ENCODE measurements around the gene KCNQ1.

Gene KCNQ1

DNA sequence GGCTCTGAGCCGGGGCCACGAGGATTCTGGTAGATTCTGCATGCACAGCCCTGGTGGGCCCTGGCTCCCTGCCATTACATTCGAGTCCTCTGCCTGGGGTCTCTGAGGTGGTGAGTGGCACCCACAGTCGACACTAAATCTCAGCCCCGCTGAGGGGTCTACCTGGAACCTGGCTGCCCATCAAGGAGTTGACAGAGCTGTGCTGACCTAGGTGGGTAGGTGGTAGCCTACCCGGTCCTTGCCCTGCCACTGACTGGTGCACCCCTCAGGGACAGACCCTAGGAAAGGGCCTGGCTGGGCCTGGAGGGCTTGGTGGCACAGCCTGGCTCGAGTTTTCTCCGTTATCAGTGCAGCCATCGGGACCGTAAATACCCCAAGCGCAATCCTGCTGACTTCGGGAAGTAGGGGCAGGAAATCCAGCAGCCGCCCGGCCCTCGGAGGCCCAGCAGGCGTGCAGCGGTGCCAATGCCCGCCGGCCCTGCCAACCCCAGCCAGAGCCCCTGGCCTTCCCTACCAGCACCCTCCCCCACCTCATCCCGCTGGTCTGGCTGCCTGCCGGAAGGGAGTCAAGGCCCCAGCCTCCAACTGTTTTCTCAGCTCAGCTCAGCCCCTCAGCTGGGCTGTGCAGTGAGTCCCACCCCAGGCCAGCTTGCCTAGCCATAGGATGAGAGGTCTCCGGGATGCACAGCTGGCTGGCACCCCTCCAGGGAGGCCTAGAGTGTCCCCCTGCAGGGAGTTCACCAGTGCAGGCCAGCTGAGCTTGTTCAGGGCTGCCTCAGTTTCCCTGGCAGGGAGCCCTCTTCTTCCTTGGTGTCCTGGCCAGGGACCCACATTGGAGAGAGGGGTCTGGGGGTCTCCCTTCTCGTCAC, 335.4 kb downstream of the KCNQ1 start:
- ATAC-seq (no peak), DNase-seq (peak; percentile 2)

GRCh38 chr11:2780850-2781407, 336.1 kb downstream of the KCNQ1 start:
- DNase-seq (peak; percentile 2), ATAC-seq (no peak)

DNA sequence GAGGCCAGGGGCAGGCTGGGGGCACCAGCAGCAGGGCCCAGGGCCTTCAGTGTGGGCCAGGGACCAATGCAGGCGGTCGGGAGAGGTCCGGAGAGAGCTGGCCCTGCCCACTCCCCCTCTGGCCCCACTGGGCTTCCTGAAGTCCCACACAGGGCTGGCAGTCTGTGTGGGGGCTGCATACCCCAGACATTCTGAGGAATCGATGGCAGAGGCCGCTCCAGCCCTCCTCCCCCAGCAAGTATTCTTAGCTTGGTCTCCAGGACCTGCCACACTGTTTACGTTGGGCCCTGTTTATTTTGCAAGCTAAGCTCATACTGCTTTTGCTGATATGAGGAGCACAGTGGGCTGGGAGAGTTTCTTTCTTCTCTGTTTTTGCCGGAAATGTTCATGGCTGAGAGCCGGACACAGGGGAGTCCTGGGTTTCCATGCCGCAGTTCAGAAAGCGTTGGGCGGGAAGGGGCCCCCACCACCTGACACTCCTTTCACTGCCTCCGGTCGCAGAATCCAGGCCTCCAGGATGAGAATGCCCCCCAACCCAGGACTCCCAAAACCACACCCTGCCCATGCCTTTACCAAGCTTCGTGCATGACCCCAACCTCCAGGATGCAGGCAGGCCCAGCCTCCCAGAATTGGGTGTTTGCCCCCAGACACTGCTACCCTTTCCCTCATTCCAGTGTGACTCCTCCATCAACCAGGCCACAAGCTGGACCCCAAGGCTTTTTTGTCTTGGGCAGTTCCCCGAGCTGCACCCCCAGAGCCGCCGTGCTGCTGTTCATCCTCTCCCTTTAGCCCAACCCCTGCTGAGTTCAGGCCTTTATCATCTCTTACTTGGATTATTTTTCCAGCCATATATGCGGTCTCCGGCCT, 336.8 kb downstream of the KCNQ1 start:
- ATAC-seq (no peak), DNase-seq (peak; percentile 1)

DNA sequence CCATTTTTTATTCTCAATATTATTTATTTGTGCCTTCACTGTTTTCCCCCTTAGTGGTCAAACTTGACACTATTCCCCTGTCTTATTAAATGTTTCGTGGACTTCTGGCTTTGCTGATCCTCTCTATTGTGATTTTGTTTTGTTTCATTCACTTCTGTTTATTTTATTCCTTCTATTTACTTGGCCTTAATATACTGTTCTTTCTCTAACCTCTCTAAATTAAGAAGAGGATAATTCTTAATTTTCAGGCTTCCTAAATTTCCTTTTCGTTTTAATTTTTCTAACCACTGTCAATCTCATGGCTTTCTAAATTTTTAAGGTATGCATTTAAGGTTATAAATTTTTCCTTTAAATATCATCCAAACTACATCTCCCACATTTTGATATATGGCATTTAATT, 338.0 kb downstream of the KCNQ1 start:
- ATAC-seq (no peak), DNase-seq (no peak)

- ATAC-seq = no peak
- DNase-seq = no peak
Observed at GRCh38 chr11:2783536-2784082, 338.8 kb downstream of the KCNQ1 start.

GRCh38 chr11:2787816-2788167, 343.0 kb downstream of the KCNQ1 start:
- DNase-seq (peak; percentile 0), ATAC-seq (no peak)

DNA sequence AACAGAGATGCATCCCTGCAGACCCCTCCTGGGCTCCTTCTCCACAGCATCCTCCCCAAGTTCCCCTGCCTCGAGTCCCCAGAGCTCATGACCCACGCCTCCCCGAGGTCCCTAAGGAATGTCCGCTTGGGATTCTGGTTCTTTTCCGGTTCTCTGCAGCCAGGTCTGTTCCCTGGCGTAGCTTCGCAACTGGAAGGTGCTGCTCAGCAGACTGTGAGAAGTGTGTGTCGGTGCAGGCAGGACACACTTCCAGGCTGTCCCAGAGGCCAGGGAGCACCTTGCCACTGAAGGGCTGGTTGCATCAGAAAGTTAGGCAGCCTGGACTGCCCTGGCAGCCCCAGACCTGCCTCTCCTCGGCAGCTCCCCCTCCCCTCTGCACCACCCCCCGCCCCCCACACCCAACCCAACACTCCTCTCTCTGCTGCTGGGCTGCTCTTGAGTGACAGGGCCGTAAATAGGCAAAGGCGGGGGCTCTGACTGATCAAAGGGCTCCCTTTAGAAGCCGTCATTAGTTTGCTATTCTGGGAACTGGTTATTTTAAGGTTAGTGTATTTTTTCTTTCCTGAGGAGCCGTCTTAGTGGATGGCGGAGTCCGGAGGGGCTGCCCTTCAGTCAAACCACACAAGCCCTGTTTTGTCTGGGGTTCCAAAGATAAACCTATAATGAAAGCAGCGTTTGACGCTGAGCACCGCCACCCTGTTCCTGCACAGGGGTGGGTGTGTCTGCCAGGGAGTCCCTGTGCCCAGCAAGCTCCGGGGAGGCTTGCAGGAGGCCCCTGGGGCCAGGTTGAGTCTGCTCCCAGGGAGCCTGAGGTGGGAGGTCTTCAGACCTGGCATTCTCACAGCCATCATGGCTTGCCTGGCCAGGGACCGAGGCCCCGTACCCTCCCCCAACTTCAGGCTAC, 343.6 kb downstream of the KCNQ1 start:
- ATAC-seq = no peak
- peak; percentile 1 for DNase-seq

GRCh38 chr11:2789331-2789730, 344.5 kb downstream of the KCNQ1 start:
- ATAC-seq (no peak), DNase-seq (peak; percentile 1)

GRCh38 chr11:2789791-2790567, 345.2 kb downstream of the KCNQ1 start:
- DNase-seq (no peak), ATAC-seq (no peak)

GRCh38 chr11:2790568-2790921, 345.7 kb downstream of the KCNQ1 start:
- DNase-seq = no peak
- ATAC-seq = no peak

- DNase-seq = no peak
Observed at GRCh38 chr11:2791139-2791520, 346.3 kb downstream of the KCNQ1 start.

DNA sequence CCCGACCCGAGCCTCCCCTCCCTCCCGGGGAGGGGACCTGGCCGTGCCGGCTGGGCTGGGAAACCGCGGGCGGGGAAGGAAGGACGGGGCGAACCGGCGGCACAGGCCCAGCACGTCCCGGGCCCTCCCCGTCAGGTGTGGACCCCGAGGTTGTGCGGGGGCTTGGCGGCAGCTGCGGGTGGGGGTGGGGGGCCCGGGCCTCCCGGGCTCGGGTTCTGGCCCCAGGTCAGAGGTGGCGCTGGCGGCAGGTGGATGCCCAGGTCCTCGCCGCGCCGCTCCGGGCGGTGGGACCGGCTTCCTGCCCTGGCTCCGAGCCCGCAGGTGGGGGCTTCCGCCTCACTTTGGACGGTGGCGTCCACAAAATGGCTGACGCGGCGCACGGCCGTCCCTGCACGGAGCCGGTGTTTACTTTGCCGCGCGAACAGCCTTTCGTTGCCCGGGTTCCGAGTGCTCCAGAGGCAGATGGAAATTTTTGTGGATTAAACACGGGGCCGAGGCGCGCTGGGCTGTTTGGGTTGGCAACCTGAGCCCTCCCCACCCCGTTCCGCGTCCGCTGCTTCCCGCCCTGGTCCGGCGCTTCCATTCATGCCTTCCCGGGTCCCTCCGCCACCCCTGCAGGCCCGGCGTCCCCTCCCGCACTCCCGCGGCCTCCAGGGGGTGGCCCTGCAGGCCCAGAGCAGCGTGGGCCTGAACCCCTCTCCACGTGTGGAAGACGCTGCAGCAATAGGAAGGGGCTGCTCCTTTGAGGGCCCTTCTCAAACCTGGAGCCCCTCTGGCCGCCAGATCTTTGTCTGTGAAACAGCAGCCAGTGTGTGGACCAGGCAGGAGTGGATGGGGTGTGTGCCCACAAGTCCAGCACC, 346.9 kb downstream of the KCNQ1 start:
- DNase-seq = peak; percentile 29
- ATAC-seq = no peak

More at GRCh38 chr11:2791139-2791520, 346.3 kb downstream of the KCNQ1 start:
- ATAC-seq = no peak

DNA sequence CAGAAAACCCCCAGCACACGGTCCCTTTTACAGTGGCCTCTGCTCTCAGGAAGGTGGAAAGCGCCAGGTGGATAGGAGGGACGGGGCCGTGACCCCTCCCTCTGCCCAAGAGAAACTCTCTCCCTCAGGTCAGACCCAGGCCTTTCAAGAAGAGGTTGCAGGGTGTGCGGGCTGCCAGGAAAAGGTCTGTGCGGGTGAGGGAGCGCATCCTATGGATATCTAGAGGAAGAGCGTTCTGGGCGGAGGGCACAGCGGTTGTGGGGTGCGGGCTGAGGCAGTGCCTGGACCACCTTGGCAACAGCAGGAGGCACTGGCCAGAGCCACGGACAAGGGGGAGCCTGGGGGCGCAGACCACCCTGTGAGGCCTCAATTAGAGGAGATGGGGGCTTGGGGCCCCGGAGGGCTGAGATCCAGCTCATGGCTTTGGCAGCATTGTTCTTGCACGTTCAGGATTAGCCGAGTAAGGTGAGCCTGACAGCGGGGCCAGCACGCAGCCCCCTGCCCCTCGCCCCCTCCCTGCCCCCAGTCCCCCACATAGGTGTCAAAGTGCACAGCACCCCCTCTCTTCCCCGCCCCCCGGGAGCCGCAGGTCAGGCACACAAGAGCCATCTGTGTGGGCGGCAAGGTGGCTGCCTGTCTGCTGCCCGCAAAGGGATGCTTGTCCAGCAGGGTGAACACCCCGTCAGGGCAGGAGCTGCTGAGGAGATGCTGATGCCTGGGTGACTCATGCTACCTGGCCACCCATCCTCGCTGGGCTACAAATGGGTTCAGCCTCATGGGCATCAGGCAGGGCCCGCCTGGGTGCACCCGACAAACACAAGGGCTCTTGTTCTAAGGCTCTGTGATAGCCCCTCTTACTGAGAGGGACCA, 347.8 kb downstream of the KCNQ1 start:
- ATAC-seq (no peak), DNase-seq (no peak)

DNA sequence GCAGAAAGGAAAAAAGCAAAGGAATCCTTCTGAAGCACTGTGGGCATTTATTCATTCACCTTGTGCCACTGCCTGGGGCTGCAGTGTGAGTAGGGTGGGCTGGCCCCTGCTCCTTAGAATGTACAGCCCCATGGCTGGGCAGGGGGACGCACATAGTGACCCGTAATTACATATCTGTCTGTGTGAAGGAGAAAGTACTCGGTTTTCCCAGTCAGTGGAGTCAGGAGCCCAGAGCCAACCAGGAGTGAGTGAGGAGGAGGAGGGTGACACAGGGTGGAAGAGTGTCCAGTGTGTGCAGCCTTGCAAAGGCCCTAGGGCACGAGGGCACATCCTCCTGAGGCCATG, 348.9 kb downstream of the KCNQ1 start:
- no peak for DNase-seq
- ATAC-seq = no peak

- ATAC-seq (no peak), DNase-seq (no peak)
Observed at GRCh38 chr11:2794046-2794967, 349.5 kb downstream of the KCNQ1 start.

GRCh38 chr11:2794968-2795322, 350.1 kb downstream of the KCNQ1 start:
- ATAC-seq (no peak), DNase-seq (no peak)

DNA sequence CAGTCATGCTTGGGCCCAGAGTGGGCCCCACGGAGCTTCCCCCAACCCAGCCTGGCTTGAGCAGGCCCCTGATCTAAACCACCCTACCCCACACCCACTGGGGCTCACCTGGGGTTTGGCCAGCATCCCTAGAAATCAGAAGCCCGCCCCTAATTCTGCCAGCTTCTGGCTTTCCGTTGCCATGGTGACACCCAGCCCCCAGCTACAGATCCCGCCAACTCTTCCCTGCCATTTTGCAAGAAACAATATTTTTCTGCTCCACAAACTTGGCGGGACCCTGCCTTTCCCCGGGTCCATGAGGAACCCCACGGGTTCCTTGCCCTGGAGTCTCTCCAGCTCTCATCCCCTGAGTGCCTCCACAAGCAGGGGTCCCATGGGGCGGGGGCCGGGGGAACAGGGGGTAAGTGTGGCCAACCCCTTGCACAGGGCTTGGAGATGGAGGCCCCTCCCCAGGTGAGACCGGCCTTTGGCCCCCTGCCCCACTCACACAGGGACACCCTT, 350.7 kb downstream of the KCNQ1 start:
- DNase-seq (no peak), ATAC-seq (no peak)

DNA sequence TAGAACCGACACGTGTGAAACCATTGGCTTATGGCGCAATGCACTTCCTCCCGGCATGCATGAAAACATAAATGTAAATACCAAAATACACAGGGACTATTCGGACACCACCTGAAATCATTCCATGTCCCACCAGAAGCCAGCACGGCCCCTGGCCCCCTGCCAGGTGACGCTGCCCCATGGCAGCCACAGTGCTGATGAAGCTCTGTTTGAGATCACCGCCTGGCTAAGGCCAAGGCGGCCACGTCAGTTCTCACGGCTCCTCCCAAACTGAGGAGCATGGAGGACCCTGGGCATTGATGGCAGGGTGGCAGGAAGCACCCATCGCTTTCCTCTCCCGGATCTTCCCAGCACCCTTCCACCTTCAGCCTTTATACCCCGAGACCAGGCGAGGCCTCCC, 351.3 kb downstream of the KCNQ1 start:
- ATAC-seq (no peak), DNase-seq (no peak)

Data from stimulated activated naive CD8-positive, alpha-beta T cell treated with anti-CD3 and anti-CD28 coated beads, Interleukin-15, Interleukin-2, amounts not matched to agents 100 U/mL and 50 U/mL, for 24 hours (primary cell).